ENCODE measurements around the gene ATP6V0D1. TPM values are rescaled to one million over a fixed set of nuclear protein-coding genes. Genes with fewer than 3 reads are reported as not detected.

Gene ATP6V0D1
- polyA plus RNA-seq, 3 donors: 354 to 687 (median 631) TPM

DNA sequence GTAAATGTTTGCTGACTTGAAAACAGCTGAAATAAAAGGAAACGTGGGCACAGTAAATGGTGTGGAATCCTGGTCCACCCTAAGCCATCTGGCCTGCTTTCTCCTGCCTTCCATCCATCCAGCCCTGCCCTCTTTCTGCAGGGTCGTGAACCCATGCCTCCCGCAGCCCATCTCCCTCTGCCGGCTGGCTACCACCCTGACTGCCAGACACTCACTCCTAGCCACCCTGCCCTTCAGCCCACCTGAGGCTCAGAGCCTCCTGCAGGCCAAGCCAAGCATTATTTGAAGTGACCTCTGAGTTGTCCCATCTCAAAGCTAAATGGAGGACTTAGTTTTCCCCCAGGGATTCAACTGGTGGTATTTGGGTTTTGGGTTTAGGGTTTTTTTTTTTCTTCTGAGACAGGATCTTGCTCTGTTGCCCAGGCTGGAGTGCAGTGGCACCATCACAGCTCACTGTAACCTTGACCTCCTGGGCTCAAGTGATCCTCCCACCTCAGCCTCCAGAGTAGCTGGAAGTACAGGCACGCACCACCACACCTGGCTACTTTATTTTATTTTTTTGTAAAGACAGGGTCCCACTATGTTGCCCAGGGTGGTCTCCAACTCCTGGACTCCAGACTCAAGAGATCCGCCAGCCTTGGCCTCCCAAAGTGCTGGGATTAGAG, 73.0 kb downstream of the ATP6V0D1 start:
- H3K27me3 ChIP-seq (ENCODE audit: control insufficient read depth in 2 of 2, insufficient read depth in 2 of 2, low read length in 2 of 2): no peaks in the 10 kb centered on the region
- Mint-ChIP-seq H3K27ac (peak overlapping the region in 1 of 7 donors; percentile 3), H3K4me3 (no peak overlapping the region), H3K27me3 (ENCODE audit: low read depth in 3 of 3) (peaks cover 0 to 9% (median 0%) of the 10 kb centered on the region in 3 donors), H3K4me1 (peaks cover 14% of the 10 kb centered on the region), H3K36me3 (no peaks in the 10 kb centered on the region), H3K9me3 (no peaks in the 10 kb centered on the region)
- no peak overlapping the region for H3K9ac ChIP-seq (ENCODE audit: insufficient read depth, low read length, poor library complexity, severe bottlenecking)
- peaks cover 10 to 12% of the 10 kb centered on the region in 2 donors for H3K4me1 ChIP-seq (ENCODE audit: control insufficient read depth in 1 of 2, insufficient read depth in 2 of 2, low read length in 2 of 2)
- no peak for DNase-seq
- H4K20me1 ChIP-seq (ENCODE audit: insufficient read depth, low read length): no peaks in the 10 kb centered on the region
- no peaks in the 10 kb centered on the region for H3K36me3 ChIP-seq (replicated peaks in 1 of 2; ENCODE audit: control insufficient read depth in 1 of 2, insufficient read depth in 2 of 2, low read length in 2 of 2)
- H3K9me3 ChIP-seq (replicated peaks in 1 of 2; ENCODE audit: control insufficient read depth in 1 of 2, insufficient read depth in 1 of 2, low read length in 2 of 2): no peaks in the 10 kb centered on the region
- H3K27ac ChIP-seq (ENCODE audit: low read depth in 1 of 2, low read length in 2 of 2): no peak overlapping the region
- no peaks in the 10 kb centered on the region for H3K79me2 ChIP-seq (ENCODE audit: insufficient read depth, low read length)
- intact Hi-C loops (cut with micrococcal nuclease): loop anchor here in 1 of 2 donors (10.0 kb wide), 1 partner anchor 53 kb away; no protein-coding TSS in a partner anchor
- H2AFZ ChIP-seq (ENCODE audit: insufficient read depth, low read depth, low read length, poor library complexity, severe bottlenecking): no peak overlapping the region
- no peak overlapping the region for H3K4me2 ChIP-seq (replicated peaks; ENCODE audit: extremely low read depth, low read length, poor library complexity, severe bottlenecking)
- TF ChIP-seq, protein P1, sequence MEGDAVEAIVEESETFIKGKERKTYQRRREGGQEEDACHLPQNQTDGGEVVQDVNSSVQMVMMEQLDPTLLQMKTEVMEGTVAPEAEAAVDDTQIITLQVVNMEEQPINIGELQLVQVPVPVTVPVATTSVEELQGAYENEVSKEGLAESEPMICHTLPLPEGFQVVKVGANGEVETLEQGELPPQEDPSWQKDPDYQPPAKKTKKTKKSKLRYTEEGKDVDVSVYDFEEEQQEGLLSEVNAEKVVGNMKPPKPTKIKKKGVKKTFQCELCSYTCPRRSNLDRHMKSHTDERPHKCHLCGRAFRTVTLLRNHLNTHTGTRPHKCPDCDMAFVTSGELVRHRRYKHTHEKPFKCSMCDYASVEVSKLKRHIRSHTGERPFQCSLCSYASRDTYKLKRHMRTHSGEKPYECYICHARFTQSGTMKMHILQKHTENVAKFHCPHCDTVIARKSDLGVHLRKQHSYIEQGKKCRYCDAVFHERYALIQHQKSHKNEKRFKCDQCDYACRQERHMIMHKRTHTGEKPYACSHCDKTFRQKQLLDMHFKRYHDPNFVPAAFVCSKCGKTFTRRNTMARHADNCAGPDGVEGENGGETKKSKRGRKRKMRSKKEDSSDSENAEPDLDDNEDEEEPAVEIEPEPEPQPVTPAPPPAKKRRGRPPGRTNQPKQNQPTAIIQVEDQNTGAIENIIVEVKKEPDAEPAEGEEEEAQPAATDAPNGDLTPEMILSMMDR (IDR thresholded peaks at IDR 0.05): no peak
- 96% methylated on average over 5 of the region's 6 CpGs for WGBS (ENCODE audit: insufficient coverage)
- H3K4me3 ChIP-seq (replicated peaks in 1 of 3; ENCODE audit: low read depth in 2 of 3, low read length in 3 of 3): no peak overlapping the region

DNA sequence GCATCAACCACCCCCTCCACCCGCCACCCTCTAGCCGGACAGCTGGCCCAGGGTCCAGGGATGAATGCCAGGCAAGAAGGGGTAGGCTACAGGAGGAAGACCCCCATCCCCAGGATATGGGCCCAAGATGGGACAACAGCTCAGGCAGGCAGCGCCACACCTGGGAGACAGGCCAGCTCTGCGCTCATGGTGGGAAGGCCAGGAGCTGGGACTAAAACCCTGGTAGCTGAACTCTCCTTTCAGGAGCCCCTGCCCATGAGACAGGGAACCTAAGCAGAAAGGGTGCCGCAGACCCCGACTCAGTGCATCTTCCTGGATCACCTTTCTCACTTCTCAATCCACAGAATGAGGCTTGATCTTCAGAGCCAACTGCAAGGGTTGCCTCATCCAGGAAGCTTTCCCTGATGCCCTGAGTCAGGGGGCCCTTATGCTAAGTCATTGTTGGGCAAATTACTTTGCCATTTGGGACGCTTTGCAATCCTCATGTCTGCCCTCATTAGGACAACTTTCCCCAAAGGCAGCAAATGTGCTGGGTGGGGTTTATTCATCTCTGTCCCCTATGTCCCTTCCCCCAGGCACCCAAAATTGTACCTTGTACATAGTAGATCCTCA, 73.7 kb downstream of the ATP6V0D1 start:
- Mint-ChIP-seq H3K27me3 (ENCODE audit: low read depth in 3 of 3) (peaks cover 0 to 8% (median 2%) of the 10 kb centered on the region in 3 donors), H3K36me3 (no peaks in the 10 kb centered on the region), H3K4me1 (peaks cover 12% of the 10 kb centered on the region), H3K27ac (peak overlapping the region in 1 of 7 donors; percentile 3), H3K9me3 (no peaks in the 10 kb centered on the region), H3K4me3 (no peak overlapping the region)
- intact Hi-C loops (cut with micrococcal nuclease): loop anchor here in 1 of 2 donors (10.0 kb wide), 1 partner anchor 52 kb away; no protein-coding TSS in a partner anchor
- DNase-seq: peak in 2 of 3 donors; percentile 32 to 56
- no peaks in the 10 kb centered on the region for H3K9me3 ChIP-seq (replicated peaks in 1 of 2; ENCODE audit: control insufficient read depth in 1 of 2, insufficient read depth in 1 of 2, low read length in 2 of 2)
- H3K4me3 ChIP-seq (replicated peaks in 1 of 3; ENCODE audit: low read depth in 2 of 3, low read length in 3 of 3): no peak overlapping the region
- peaks cover 10 to 12% of the 10 kb centered on the region in 2 donors for H3K4me1 ChIP-seq (ENCODE audit: control insufficient read depth in 1 of 2, insufficient read depth in 2 of 2, low read length in 2 of 2)
- no peak overlapping the region for H3K9ac ChIP-seq (ENCODE audit: insufficient read depth, low read length, poor library complexity, severe bottlenecking)
- no peak overlapping the region for H3K27ac ChIP-seq (ENCODE audit: low read depth in 1 of 2, low read length in 2 of 2)
- H4K20me1 ChIP-seq (ENCODE audit: insufficient read depth, low read length): no peaks in the 10 kb centered on the region
- H3K27me3 ChIP-seq (ENCODE audit: control insufficient read depth in 2 of 2, insufficient read depth in 2 of 2, low read length in 2 of 2): no peaks in the 10 kb centered on the region
- H3K79me2 ChIP-seq (ENCODE audit: insufficient read depth, low read length): no peaks in the 10 kb centered on the region
- no peak overlapping the region for H2AFZ ChIP-seq (ENCODE audit: insufficient read depth, low read depth, low read length, poor library complexity, severe bottlenecking)
- no peaks in the 10 kb centered on the region for H3K36me3 ChIP-seq (replicated peaks in 1 of 2; ENCODE audit: control insufficient read depth in 1 of 2, insufficient read depth in 2 of 2, low read length in 2 of 2)
- H3K4me2 ChIP-seq (replicated peaks; ENCODE audit: extremely low read depth, low read length, poor library complexity, severe bottlenecking): no peak overlapping the region
- TF ChIP-seq, protein P1 (IDR thresholded peaks at IDR 0.05): no peak
- 88% methylated on average over 6 of the region's 7 CpGs for WGBS (ENCODE audit: insufficient coverage)
